ENCODE measurements around the gene KDR. TPM values are rescaled to one million over a fixed set of nuclear protein-coding genes. Genes with fewer than 3 reads are reported as not detected.

Gene KDR
- total RNA-seq: 10 to 100 TPM in 4 of 6 experiments, 1 to 10 TPM in 2; 7.9 to 22.4 (median 11.7) TPM
- long read RNA-seq, partial matches to known transcripts: 3 of 3 reads
- long read RNA-seq, other reads (novel, unspliced or antisense): 0 of 3 reads

- H3K27me3 ChIP-seq: no peaks in the 10 kb centered on the region
- no peaks in the 10 kb centered on the region for H3K4me1 ChIP-seq
- ATAC-seq: peak; percentile 85 to 95 (median 93)
- H3K36me3 ChIP-seq: no peaks in the 10 kb centered on the region
- peak within 1 kb of the TSS; percentile 31 to 40 (median 38) for H3K27ac ChIP-seq
- TF ChIP-seq POLR2A (IDR thresholded peaks at IDR 0.05): peak; percentile 50
- TF ChIP-seq, protein P1, sequence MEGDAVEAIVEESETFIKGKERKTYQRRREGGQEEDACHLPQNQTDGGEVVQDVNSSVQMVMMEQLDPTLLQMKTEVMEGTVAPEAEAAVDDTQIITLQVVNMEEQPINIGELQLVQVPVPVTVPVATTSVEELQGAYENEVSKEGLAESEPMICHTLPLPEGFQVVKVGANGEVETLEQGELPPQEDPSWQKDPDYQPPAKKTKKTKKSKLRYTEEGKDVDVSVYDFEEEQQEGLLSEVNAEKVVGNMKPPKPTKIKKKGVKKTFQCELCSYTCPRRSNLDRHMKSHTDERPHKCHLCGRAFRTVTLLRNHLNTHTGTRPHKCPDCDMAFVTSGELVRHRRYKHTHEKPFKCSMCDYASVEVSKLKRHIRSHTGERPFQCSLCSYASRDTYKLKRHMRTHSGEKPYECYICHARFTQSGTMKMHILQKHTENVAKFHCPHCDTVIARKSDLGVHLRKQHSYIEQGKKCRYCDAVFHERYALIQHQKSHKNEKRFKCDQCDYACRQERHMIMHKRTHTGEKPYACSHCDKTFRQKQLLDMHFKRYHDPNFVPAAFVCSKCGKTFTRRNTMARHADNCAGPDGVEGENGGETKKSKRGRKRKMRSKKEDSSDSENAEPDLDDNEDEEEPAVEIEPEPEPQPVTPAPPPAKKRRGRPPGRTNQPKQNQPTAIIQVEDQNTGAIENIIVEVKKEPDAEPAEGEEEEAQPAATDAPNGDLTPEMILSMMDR (IDR thresholded peaks at IDR 0.05): no peak
- 0% methylated on average over 10 of the region's 57 CpGs for WGBS (ENCODE audit: insufficient coverage, low coverage, low lambda C conversion rate, missing lambda C conversion rate)
- peak within 1 kb of the TSS; percentile 36 to 40 (median 37) for H3K4me3 ChIP-seq
- peak; percentile 52 to 65 (median 61) for DNase-seq
- intact Hi-C loops (cut with DNase I): no loop called here
- no peaks in the 10 kb centered on the region for H3K9me3 ChIP-seq
Observed at GRCh38 chr4:55125087-55125721, at the start of gene KDR. Gene KDR, minus strand, starts transcription at chr4:55125595. Its CDS starts 302 bp downstream, at chr4:55125293.

GRCh38 chr4:55173580-55173979 lies 48.2 kb upstream of the KDR start:
- ATAC-seq: no peak
- no peaks in the 10 kb centered on the region for H3K27me3 ChIP-seq
- no peaks in the 10 kb centered on the region for H3K4me1 ChIP-seq
- no peak overlapping the region for H3K4me3 ChIP-seq
- intact Hi-C loops (cut with DNase I): no loop called here
- TF ChIP-seq, protein P1 (IDR thresholded peaks at IDR 0.05): no peak
- no peak for TF ChIP-seq POLR2A (IDR thresholded peaks at IDR 0.05)
- WGBS (ENCODE audit: insufficient coverage, low coverage, low lambda C conversion rate, missing lambda C conversion rate): 20% methylated on average over 1 of the region's 1 CpG
- no peak for DNase-seq
- H3K27ac ChIP-seq: peak overlapping the region in 2 of 3 donors; percentile 4 to 29
- no peaks in the 10 kb centered on the region for H3K9me3 ChIP-seq
- no peaks in the 10 kb centered on the region for H3K36me3 ChIP-seq

GRCh38 chr4:55172694-55173287 lies 47.4 kb upstream of the KDR start:
- no peaks in the 10 kb centered on the region for H3K9me3 ChIP-seq
- H3K27me3 ChIP-seq: no peaks in the 10 kb centered on the region
- DNase-seq (peak in 1 of 3 donors; percentile 34), ATAC-seq (peak; percentile 56 to 89 (median 73))
- H3K4me3 ChIP-seq: no peak overlapping the region
- no peaks in the 10 kb centered on the region for H3K4me1 ChIP-seq
- WGBS (ENCODE audit: insufficient coverage, low coverage, low lambda C conversion rate, missing lambda C conversion rate): 47% methylated on average over 4 of the region's 4 CpGs
- TF ChIP-seq, protein P1 (IDR thresholded peaks at IDR 0.05): no peak
- intact Hi-C loops (cut with DNase I): no loop called here
- H3K36me3 ChIP-seq: no peaks in the 10 kb centered on the region
- peak overlapping the region in 2 of 3 donors; percentile 4 to 29 for H3K27ac ChIP-seq

DNA sequence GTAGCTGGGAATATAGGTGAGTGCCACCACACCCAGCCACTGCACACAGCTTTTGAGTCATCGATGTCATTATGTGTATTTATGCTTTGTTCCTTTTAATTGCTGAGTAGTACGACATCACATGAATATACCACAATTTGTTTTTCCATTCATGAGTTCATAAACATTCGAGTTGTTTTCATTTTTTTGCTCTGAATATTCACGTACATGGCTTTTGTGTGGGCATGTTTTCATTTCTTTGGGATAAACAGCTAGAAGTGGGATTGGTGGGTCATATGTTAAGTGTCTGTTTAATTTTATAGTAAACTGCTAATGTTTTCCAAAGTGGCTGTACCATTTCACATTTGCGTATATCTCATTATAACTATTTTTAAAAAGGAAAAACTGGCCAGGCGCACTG lies 45.1 kb upstream of the KDR start:
- TF ChIP-seq, protein P1 (IDR thresholded peaks at IDR 0.05): no peak
- no peak for TF ChIP-seq POLR2A (IDR thresholded peaks at IDR 0.05)
- WGBS (ENCODE audit: insufficient coverage, low coverage, low lambda C conversion rate, missing lambda C conversion rate): 43% methylated on average over 6 of the region's 6 CpGs
- Histone ChIP-seq H3K4me1 (no peaks in the 10 kb centered on the region), H3K9me3 (no peaks in the 10 kb centered on the region), H3K4me3 (no peak overlapping the region), H3K36me3 (no peaks in the 10 kb centered on the region), H3K27ac (no peak overlapping the region), H3K27me3 (no peaks in the 10 kb centered on the region)
- ATAC-seq (no peak), DNase-seq (no peak)
- intact Hi-C loops (cut with DNase I): no loop called here
